ENCODE data around the gene ABHD12B. TPM values are rescaled to one million over a fixed set of nuclear protein-coding genes. Genes with fewer than 3 reads are reported as not detected.

The ABHD12B gene
- total RNA-seq, 2 donors from 2014 or later = not detected

- WGBS = 88% methylated on average over 8 of the region's 8 CpGs
- no peak overlapping the region for H3K27ac ChIP-seq
- H3K4me3 ChIP-seq = no peak overlapping the region
- no peaks in the 10 kb centered on the region for H3K9me3 ChIP-seq
- H3K36me3 ChIP-seq = no peaks in the 10 kb centered on the region
- no peak for DNase-seq (ENCODE audit: low spot score)
- intact Hi-C loops (cut with DNase I) = no loop called here
- no peaks in the 10 kb centered on the region for H3K27me3 ChIP-seq (replicated peaks; ENCODE audit: insufficient read depth)
- no peaks in the 10 kb centered on the region for H3K4me1 ChIP-seq (replicated peaks)
- no peak for TF ChIP-seq POLR2A (IDR thresholded peaks at IDR 0.05)
- TF ChIP-seq POLR2AphosphoS5 (IDR thresholded peaks at IDR 0.05) = no peak
- TF ChIP-seq CTCF (IDR thresholded peaks at IDR 0.05) = no peak
Measured at GRCh38 chr14:50846226-50846880, 25.5 kb upstream of the ABHD12B start.

GRCh38 chr14:50853891-50854290 lies 18.0 kb upstream of the ABHD12B start:
- Histone ChIP-seq H3K27me3 (replicated peaks; ENCODE audit: insufficient read depth) (no peaks in the 10 kb centered on the region), H3K36me3 (no peaks in the 10 kb centered on the region), H3K27ac (no peak overlapping the region), H3K4me1 (replicated peaks) (no peaks in the 10 kb centered on the region), H3K4me3 (no peak overlapping the region), H3K9me3 (no peaks in the 10 kb centered on the region)
- TF ChIP-seq POLR2AphosphoS5 (IDR thresholded peaks at IDR 0.05) (no peak), POLR2A (IDR thresholded peaks at IDR 0.05) (no peak), CTCF (IDR thresholded peaks at IDR 0.05) (no peak)
- no peak for DNase-seq (ENCODE audit: low spot score)
- intact Hi-C loops (cut with DNase I) = no loop called here

GRCh38 chr14:50854521-50854920 lies 17.3 kb upstream of the ABHD12B start:
- H3K36me3 ChIP-seq = no peaks in the 10 kb centered on the region
- no peak overlapping the region for H3K27ac ChIP-seq
- no peaks in the 10 kb centered on the region for H3K27me3 ChIP-seq (replicated peaks; ENCODE audit: insufficient read depth)
- H3K4me3 ChIP-seq = no peak overlapping the region
- no peak for DNase-seq (ENCODE audit: low spot score)
- intact Hi-C loops (cut with DNase I) = no loop called here
- no peak for TF ChIP-seq POLR2AphosphoS5 (IDR thresholded peaks at IDR 0.05)
- no peak for TF ChIP-seq CTCF (IDR thresholded peaks at IDR 0.05)
- no peak for TF ChIP-seq POLR2A (IDR thresholded peaks at IDR 0.05)
- WGBS = 79% methylated on average over 5 of the region's 5 CpGs
- no peaks in the 10 kb centered on the region for H3K9me3 ChIP-seq
- no peaks in the 10 kb centered on the region for H3K4me1 ChIP-seq (replicated peaks)

- no peaks in the 10 kb centered on the region for H3K36me3 ChIP-seq
- no peaks in the 10 kb centered on the region for H3K4me1 ChIP-seq (replicated peaks)
- 55% methylated on average over 1 of the region's 1 CpG for WGBS
- no peak overlapping the region for H3K27ac ChIP-seq
- no peak for DNase-seq (ENCODE audit: low spot score)
- H3K27me3 ChIP-seq (replicated peaks; ENCODE audit: insufficient read depth) = no peaks in the 10 kb centered on the region
- intact Hi-C loops (cut with DNase I) = no loop called here
- no peak overlapping the region for H3K4me3 ChIP-seq
- TF ChIP-seq POLR2A (IDR thresholded peaks at IDR 0.05) (no peak), CTCF (IDR thresholded peaks at IDR 0.05) (no peak), POLR2AphosphoS5 (IDR thresholded peaks at IDR 0.05) (no peak)
- H3K9me3 ChIP-seq = no peaks in the 10 kb centered on the region
Measured at GRCh38 chr14:50855558-50855957, 16.3 kb upstream of the ABHD12B start.

GRCh38 chr14:50856660-50857059 lies 15.2 kb upstream of the ABHD12B start:
- H3K4me3 ChIP-seq = no peak overlapping the region
- no peaks in the 10 kb centered on the region for H3K9me3 ChIP-seq
- DNase-seq (ENCODE audit: low spot score) = no peak
- H3K36me3 ChIP-seq = no peaks in the 10 kb centered on the region
- intact Hi-C loops (cut with DNase I) = no loop called here
- TF ChIP-seq CTCF (IDR thresholded peaks at IDR 0.05) (no peak), POLR2AphosphoS5 (IDR thresholded peaks at IDR 0.05) (no peak), POLR2A (IDR thresholded peaks at IDR 0.05) (no peak)
- H3K27ac ChIP-seq = no peak overlapping the region
- 88% methylated on average over 5 of the region's 5 CpGs for WGBS
- no peaks in the 10 kb centered on the region for H3K4me1 ChIP-seq (replicated peaks)
- H3K27me3 ChIP-seq (replicated peaks; ENCODE audit: insufficient read depth) = no peaks in the 10 kb centered on the region

Data from prostate gland (tissue), 2 donors.